ENCODE measurements around the gene DENND1A.

- TF ChIP-seq POLR2AphosphoS5 (IDR thresholded peaks at IDR 0.05; ENCODE audit: low read depth, low read length) (no peak), TAF1 (IDR thresholded peaks at IDR 0.05; ENCODE audit: borderline replicate concordance, insufficient read depth, low read length) (no peak), SIN3A (IDR thresholded peaks at IDR 0.05; ENCODE audit: borderline replicate concordance, insufficient read depth, low read length) (no peak)
Observed at GRCh38 chr9:123645762-123646161, 284.2 kb downstream of the DENND1A start.

Data from PFSK-1 (cell line).